NOMO-1 treated with DMSO at 0.1 percent for 48 hours (cell line): ENCODE measurements around the gene RFPL3.
"Not testable (repeated sequence)": the region's sequence is repeated elsewhere in the genome, so short reads cannot be mapped to it uniquely, and the experiment has no call there.

ENCODE experiments used
- DNase-seq: peaks from one replicate; lab custom pipeline; 2025; ENCODE audit not compliant: unreplicated experiment; lab: John Stamatoyannopoulos, UW

The RFPL3 gene

GRCh38 chr22:32329202-32329645 is 28.4 kb upstream of the RFPL3 start:
- no peak for DNase-seq

GRCh38 chr22:32331236-32331917 is 26.3 kb upstream of the RFPL3 start:
- no peak for DNase-seq

GRCh38 chr22:32331918-32332725 is 25.5 kb upstream of the RFPL3 start:
- no peak for DNase-seq

GRCh38 chr22:32333141-32333768 is 24.4 kb upstream of the RFPL3 start:
- no peak for DNase-seq

GRCh38 chr22:32333769-32334659 is 23.7 kb upstream of the RFPL3 start:
- no peak for DNase-seq

DNA sequence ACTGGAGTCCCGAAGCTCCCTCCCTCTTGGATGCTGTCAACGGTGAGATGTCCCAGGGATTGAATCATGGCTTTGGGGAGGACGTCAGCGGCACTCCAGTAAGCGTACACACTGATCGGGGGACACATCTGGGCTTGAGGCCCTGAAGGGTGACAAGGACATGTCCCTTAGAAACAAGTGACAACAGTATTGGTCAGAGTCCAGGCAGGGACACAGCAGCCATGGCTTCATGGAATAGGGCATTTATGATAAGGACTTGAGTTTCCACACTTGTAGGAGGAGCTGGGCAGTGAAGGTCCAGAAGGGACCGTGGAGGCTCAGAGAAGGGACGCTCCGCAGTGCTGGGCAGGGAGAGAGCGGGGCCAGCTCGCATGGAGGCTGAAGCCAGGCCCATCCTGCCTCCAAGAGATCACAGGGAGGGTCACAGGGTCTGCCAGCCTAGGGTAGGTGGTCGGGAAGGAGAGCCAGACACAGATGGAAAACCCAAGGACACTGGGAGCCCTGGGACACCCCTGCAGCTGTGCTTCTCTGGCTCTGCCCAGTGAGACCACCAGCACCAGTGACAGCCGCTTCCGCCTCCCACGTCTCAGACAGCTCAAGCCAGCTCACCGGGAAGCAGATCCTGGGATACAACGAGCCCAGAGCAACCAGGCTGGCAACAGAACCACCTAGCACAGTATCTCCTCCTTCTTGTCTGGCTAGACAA is 22.9 kb upstream of the RFPL3 start:
- no peak for DNase-seq

- DNase-seq: no peak
Observed at GRCh38 chr22:32335471-32335870, 22.2 kb upstream of the RFPL3 start.

DNA sequence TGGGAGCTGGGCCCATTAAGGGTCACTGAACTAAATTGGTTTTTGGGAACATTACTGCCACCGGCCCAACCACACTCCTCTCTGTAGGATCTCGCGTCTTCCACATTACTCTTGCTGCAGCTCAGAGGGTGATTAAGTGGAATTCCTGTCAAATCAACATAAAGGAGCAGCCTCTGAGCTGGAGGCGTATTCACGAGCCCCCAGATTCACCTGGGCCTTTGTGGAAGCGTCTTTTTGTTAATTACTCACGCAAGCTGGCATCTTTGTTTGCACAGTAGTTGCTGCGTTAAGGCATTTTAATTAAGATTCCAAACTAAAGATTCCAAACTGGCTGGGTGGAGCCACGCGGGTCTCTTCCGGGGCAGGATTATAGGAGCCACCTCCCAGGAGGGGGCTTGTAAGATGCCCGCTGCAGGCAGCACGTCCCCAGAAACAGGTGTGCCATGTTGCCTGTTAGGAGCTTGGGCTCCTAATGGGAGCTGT is 21.5 kb upstream of the RFPL3 start:
- DNase-seq: no peak

DNA sequence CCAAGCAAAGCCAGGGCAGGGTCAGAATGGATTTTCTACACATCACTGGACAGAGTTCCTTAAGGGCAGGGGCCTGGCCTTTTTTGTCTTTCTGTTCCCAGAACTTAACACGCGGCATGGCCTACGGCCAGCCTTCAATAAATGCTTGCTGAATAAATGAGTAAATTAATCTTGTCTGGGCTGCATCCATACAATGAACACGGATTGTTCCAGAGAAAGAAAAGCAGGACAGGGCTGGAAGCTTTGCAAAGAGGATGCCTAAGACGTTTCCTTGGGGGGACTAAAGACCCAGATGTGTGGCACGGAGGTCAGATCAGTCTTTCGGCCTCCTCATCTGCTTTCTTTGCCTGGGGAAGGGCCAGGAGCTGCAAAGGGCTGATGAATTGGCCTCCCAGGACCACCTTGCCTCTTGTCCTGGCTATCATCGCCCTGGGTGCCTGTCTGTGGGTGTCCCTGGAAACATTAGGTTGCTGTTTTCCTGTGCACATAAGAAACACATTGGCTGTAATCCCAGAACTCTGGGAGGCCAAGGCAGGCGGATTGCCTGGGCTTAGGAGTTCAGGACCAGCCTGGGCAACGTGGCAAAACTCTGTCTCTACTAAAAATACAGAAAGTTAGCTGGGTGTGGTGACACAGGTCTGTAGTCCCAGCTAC is 20.8 kb upstream of the RFPL3 start:
- no peak for DNase-seq

- not testable (repeated sequence) for DNase-seq
Observed at GRCh38 chr22:32337425-32337824, 20.2 kb upstream of the RFPL3 start.

- no peak for DNase-seq
Observed at GRCh38 chr22:32338757-32339156, 18.9 kb upstream of the RFPL3 start.

DNA sequence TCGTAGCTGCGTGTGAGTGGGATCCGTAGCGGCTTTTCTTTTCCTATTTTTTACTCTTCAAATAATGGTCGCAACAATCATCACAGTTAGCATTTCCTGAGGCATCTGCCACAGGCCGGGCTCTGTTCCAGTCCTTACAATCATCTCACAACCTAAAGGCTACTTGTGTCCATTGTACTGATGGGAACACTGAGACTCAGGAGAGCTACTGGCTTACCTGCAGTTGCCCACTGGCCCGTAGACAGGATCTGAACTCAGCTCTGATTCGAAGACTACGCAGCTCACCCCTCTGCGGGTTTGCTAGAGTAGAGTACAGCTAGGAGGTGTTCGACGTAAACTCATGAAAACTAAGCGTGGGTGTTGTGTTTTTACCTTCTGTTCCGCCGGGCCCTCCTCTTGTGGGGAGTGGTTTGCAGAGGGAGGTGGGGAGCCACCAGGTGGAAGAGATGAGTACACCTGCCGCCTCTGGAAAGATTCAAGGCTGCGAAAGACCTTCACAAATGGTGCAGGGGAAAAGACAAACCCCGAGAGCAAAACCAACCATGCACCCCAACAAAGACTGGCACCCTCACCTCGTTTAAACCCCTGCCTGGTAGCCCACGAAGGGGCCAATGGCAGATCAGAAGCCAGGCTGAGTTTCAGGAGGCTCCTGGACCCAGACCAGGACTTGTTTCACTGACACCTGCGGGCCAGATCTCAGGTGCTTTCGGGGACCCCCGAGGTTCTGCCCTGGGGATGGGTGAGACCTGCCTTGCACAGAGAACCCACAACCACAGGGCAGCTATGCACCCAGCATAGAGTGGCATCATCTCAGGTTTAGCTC is 18.3 kb upstream of the RFPL3 start:
- DNase-seq: no peak

GRCh38 chr22:32340411-32340810 is 17.3 kb upstream of the RFPL3 start:
- no peak for DNase-seq

GRCh38 chr22:32341122-32341740 is 16.4 kb upstream of the RFPL3 start:
- no peak for DNase-seq

GRCh38 chr22:32342977-32343376 is 14.7 kb upstream of the RFPL3 start:
- no peak for DNase-seq

- no peak for DNase-seq
Observed at GRCh38 chr22:32343941-32344340, 13.7 kb upstream of the RFPL3 start.

GRCh38 chr22:32348031-32348611 is 9.5 kb upstream of the RFPL3 start:
- no peak for DNase-seq

GRCh38 chr22:32351875-32352274 is 5.8 kb upstream of the RFPL3 start:
- DNase-seq: not testable (repeated sequence)
